Adrenal gland (tissue), 12 donors: ENCODE results near the gene FAT1. TPM values are rescaled to one million over a fixed set of nuclear protein-coding genes. Genes with fewer than 3 reads are reported as not detected.

Source experiments
- DNase-seq, 7 donors: peaks; one replicate each; pipeline ENCODE4 v3.0.0-alpha.2; 2019 to 2020
- H3K27ac ChIP-seq, 5 donors: fragments of 200-600 bp; sonication (generic) in 4 of 5; 1 replicate in 3 of 5; 2 replicates in 2 of 5; pipeline versions ENCODE4 v1.5.1 to v1.8.0; 2016 to 2020; ENCODE audit warnings: mild to moderate bottlenecking in 1 of 5
- H3K27me3 ChIP-seq: fragments of 200-600 bp; 2 replicates; pipeline ENCODE4 v1.8.0; 2021
- H3K36me3 ChIP-seq, 2 donors: fragments of 200-600 bp; replicated peaks in 1 of 2; 1 replicate in 1 of 2; 2 replicates in 1 of 2; pipeline versions ENCODE4 v1.5.1 to v1.8.0; 2018 to 2022
- H3K4me1 ChIP-seq, 2 donors: fragments of 200-600 bp; replicated peaks in 1 of 2; 1 replicate in 1 of 2; 2 replicates in 1 of 2; pipeline versions ENCODE4 v1.5.1 to v1.8.0; 2018 to 2021
- H3K4me3 ChIP-seq, 4 donors: fragments of 200-600 bp; sonication (generic) in 3 of 4; one replicate each; pipeline ENCODE4 v1.5.1; 2016 to 2018
- H3K9me3 ChIP-seq, 3 donors: fragments of 200-600 bp; sonication (generic) in 1 of 3; replicated peaks in 1 of 3; 1 replicate in 2 of 3; 2 replicates in 1 of 3; pipeline versions ENCODE4 v1.5.1 to v1.8.0; 2016 to 2021
- POLR2A ChIP-seq, 2 donors: fragments of 450-650 bp; IDR thresholded peaks; one replicate each; pipeline ENCODE4 v1.6.1; 2017; ENCODE audit warnings: antibody characterized with exemption in 2 of 2, mild to moderate bottlenecking in 2 of 2, moderate library complexity in 1 of 2
- WGBS, 4 donors: extraction: QIAGEN DNeasy Blood & Tissue Kit in 2 of 4; methylation state at CpG; one replicate each; pipeline versions ENCODE4 v1.1.5 to v1.1.7; 2013 to 2017; 5-methylcytosine and 5-hydroxymethylcytosine counted together
- intact Hi-C, 2 donors: fragments of 100-400 bp; cut with DNase I; formaldehyde crosslinking; loops; one replicate each; pipeline versions ENCODE4 v1.14.1 to v1.15.0; 2022 to 2023
- polyA plus RNA-seq, 3 donors: library from polyadenylated mRNA; stranded (reverse); fragments of 200-250 nt in 2 of 3; fragments of 350-450 nt in 1 of 3; fragmentation: Illumina TruSeq in 1 of 3; extraction: RNeasy Lipid Tissue Mini Kit (QIAGEN cat#74804) in 1 of 3; gene quantifications; one replicate each; pipeline ENCODE4 v1.2.3, GENCODE V29; 2013 to 2014
- total RNA-seq, 9 donors: library from RNA; depleted of rRNA in 4 of 9; stranded (reverse); fragments of >200 nt in 4 of 9; fragments of 120-200 nt in 1 of 9; fragmentation: NEBNext Ultra II Directional in 1 of 9; extraction: Animal tissue kit (Norgen Biotek cat#: 25700) in 1 of 9; gene quantifications; one replicate each; pipeline versions ENCODE4 v1.1.0 to v1.2.4, GENCODE V29; 2013 to 2023
- TF ChIP-seq, protein P1 (sequence below), 6 experiments: fragments of 450-650 bp in 4 of 6; fragments of 200-600 bp in 2 of 6; sonication (generic) in 1 of 6; IDR thresholded peaks; 1 replicate in 5 of 6; 2 replicates in 1 of 6; pipeline versions ENCODE4 v1.5.1 to v1.8.0; 2016 to 2021; ENCODE audit warnings: antibody characterized with exemption in 6 of 6, mild to moderate bottlenecking in 2 of 6, moderate library complexity in 1 of 6
- donor health status: healthy with polysubstance abuse.
- donor health status: Bipolar disorder and iron deficiency.
- donor health status: DM: yes; HTN: yes; CAD: no.
- donor health status: DM: no; HTN: no; CAD: no.
- donor health status: DM: no; HTN: no; CAD: no.
- donor health status: DM: yes; HTN: yes; CAD: no.

FAT1 gene
- total and polyA plus RNA-seq, 12 donors, result 0.79 to 147 (median 6.3) TPM

DNA sequence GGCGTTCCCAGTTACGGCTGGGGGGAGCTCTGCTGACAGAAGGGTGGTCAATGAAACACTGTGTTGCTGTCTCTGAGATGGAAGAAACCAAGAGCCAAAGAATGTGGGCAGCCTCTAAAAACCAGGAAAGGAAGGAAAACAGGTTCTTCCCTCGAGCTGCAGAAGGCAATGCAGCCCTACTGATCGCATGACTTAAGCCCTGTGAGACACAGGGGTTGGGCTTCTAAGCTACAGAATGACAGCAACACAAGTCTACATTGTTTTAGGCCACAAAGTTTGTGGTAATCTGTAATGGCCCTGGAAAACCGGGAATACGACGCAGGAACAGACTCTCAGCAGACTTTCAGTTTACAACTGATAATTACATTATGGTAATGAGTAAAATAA, 130.1 kb downstream of the FAT1 start:
- Histone ChIP-seq H3K4me3 (no peak overlapping the region), H3K9me3 (no peaks in the 10 kb centered on the region), H3K4me1 (no peaks in the 10 kb centered on the region), H3K27ac (no peak overlapping the region), H3K27me3 (no peaks in the 10 kb centered on the region), H3K36me3 (no peaks in the 10 kb centered on the region)
- DNase-seq, result no peak
- TF ChIP-seq, protein P1, sequence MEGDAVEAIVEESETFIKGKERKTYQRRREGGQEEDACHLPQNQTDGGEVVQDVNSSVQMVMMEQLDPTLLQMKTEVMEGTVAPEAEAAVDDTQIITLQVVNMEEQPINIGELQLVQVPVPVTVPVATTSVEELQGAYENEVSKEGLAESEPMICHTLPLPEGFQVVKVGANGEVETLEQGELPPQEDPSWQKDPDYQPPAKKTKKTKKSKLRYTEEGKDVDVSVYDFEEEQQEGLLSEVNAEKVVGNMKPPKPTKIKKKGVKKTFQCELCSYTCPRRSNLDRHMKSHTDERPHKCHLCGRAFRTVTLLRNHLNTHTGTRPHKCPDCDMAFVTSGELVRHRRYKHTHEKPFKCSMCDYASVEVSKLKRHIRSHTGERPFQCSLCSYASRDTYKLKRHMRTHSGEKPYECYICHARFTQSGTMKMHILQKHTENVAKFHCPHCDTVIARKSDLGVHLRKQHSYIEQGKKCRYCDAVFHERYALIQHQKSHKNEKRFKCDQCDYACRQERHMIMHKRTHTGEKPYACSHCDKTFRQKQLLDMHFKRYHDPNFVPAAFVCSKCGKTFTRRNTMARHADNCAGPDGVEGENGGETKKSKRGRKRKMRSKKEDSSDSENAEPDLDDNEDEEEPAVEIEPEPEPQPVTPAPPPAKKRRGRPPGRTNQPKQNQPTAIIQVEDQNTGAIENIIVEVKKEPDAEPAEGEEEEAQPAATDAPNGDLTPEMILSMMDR (IDR thresholded peaks at IDR 0.05), result no peak
- no peak for TF ChIP-seq POLR2A (IDR thresholded peaks at IDR 0.05)
- intact Hi-C loops, result no loop called here
- WGBS, 4 donors, result 78 to 93% (median 79%) methylated on average over 7 of the region's 7 CpGs

DNA sequence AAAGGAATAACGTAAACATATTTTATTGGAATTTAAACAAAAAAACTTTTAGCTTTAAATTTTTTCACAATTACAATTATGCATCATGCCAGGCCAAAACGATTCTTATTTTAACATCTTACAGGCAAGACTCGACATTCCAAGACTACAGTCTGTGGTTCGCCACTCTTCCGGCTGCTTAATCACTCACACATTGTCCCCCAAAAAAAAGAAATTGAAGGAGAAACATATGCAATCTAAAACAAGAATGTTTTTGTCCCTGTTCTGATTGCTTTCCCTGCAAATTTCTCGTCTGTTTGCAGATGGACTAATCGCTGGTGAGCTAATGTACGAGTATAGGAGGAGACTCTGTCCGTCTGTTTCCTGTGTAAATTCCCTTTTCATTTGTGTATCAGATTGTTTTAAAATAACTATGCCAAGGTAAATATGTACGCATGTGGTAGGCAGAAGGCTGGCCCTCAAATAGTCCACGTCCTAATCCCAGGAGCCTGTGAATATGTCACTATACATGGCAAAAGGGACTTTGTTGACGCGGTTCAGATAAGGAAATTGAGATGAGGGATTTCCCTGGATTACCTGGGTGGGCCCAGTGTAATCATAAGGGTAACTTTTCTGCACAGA, 130.6 kb downstream of the FAT1 start:
- TF ChIP-seq POLR2A (IDR thresholded peaks at IDR 0.05), result no peak
- TF ChIP-seq, protein P1 (IDR thresholded peaks at IDR 0.05), result no peak
- intact Hi-C loops, result no loop called here

DNA sequence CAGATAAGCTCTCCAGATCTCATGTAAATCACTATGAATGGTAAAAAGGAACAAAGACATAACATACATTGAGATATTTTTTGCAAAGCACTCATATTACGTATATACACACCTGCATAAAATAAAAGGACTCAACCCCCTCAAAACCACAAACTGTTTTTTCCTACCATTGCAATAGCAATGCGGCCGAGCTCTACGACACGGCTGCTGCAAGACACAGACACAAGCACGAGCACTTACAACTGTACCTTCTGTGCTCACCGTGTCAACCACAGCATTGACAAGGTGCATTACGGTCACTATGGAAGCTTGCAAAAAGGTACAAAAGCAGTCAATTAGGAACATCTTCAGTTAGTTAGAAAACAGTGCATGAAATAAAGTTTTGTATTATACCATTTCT, 131.2 kb downstream of the FAT1 start:
- Histone ChIP-seq H3K36me3 (no peaks in the 10 kb centered on the region), H3K27me3 (no peaks in the 10 kb centered on the region), H3K9me3 (no peaks in the 10 kb centered on the region), H3K4me1 (no peaks in the 10 kb centered on the region), H3K27ac (no peak overlapping the region), H3K4me3 (no peak overlapping the region)
- no peak for TF ChIP-seq POLR2A (IDR thresholded peaks at IDR 0.05)
- TF ChIP-seq, protein P1 (IDR thresholded peaks at IDR 0.05), result no peak
- 84 to 93% (median 91%) methylated on average over 8 of the region's 8 CpGs for WGBS, 4 donors
- no peak for DNase-seq
- intact Hi-C loops, result no loop called here

More for the DNA sequence above, 130.6 kb downstream of the FAT1 start:
- H3K27me3 ChIP-seq, result no peaks in the 10 kb centered on the region
- no peak for DNase-seq
- H3K9me3 ChIP-seq, result no peaks in the 10 kb centered on the region
- no peaks in the 10 kb centered on the region for H3K4me1 ChIP-seq
- no peaks in the 10 kb centered on the region for H3K36me3 ChIP-seq
- H3K4me3 ChIP-seq, result no peak overlapping the region
- no peak overlapping the region for H3K27ac ChIP-seq
- 88 to 92% (median 91%) methylated on average over 13 of the region's 13 CpGs for WGBS, 4 donors

DNA sequence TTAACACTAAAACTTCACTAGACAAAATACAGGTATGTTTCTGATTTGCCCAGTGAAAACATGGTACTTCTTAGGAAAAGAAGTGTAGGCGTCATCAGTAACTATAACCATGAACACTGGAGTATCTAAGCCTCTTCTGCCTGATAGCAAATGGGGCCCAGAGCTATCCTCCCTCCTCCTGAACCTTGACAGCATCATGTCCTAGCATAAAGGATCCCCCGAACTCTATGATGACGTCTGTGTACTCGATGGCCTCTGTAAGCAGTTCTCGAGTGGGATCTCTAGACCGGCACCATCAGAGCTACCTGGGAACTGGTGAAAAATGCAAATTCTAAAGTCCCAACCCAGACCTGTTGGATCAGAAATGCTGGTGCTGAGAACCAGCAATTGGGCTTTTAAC, 132.0 kb downstream of the FAT1 start:
- no peak for DNase-seq
- Histone ChIP-seq H3K9me3 (no peaks in the 10 kb centered on the region), H3K4me1 (no peaks in the 10 kb centered on the region), H3K36me3 (no peaks in the 10 kb centered on the region), H3K27me3 (no peaks in the 10 kb centered on the region), H3K27ac (no peak overlapping the region), H3K4me3 (no peak overlapping the region)
- WGBS, 4 donors, result 84 to 97% (median 85%) methylated on average over 6 of the region's 6 CpGs
- TF ChIP-seq, protein P1 (IDR thresholded peaks at IDR 0.05), result no peak
- intact Hi-C loops, result no loop called here
